ACC112 (cell line): ENCODE results near the gene RAB11FIP2.
A peak's percentile ranks its signal among the peaks of the same experiment; 100 is the strongest.
"Not testable (repeated sequence)": the region's sequence is repeated elsewhere in the genome, so short reads cannot be mapped to it uniquely, and the experiment has no call there.

Experiments
- H2AFZ ChIP-seq: fragments of 200-600 bp; sonication (generic); one replicate; pipeline ENCODE4 v1.6.0; 2017; ENCODE audit warnings: antibody characterized with exemption, low read length; ENCODE audit not compliant: unreplicated experiment
- H3K27ac ChIP-seq: fragments of 200-600 bp; sonication (generic); 2 replicates; pipeline ENCODE4 v1.5.1; 2014; ENCODE audit warnings: low read depth, mild to moderate bottlenecking, antibody characterized with exemption, low read length, moderate library complexity
- H3K27me3 ChIP-seq: fragments of 200-600 bp; sonication (generic); 2 replicates; pipeline ENCODE4 v1.6.1; 2014; ENCODE audit warnings: mild to moderate bottlenecking, antibody characterized with exemption, low read length, moderate library complexity, mixed read lengths; ENCODE audit not compliant: insufficient read depth
- H3K36me3 ChIP-seq: fragments of 200-600 bp; sonication (generic); 2 replicates; pipeline ENCODE4 v1.6.1; 2016; ENCODE audit warnings: mild to moderate bottlenecking, antibody characterized with exemption, low read length, moderate library complexity, mixed read lengths; ENCODE audit not compliant: insufficient read depth
- H3K4me1 ChIP-seq: fragments of 200-600 bp; sonication (generic); one replicate; pipeline ENCODE4 v1.6.1; 2016; ENCODE audit warnings: low read length, mixed read lengths; ENCODE audit not compliant: insufficient read depth, unreplicated experiment, control insufficient read depth
- H3K4me3 ChIP-seq: fragments of 200-600 bp; sonication (generic); 2 replicates; pipeline ENCODE4 v1.5.1; 2014; ENCODE audit warnings: mild to moderate bottlenecking, low read depth, low read length
- H3K79me2 ChIP-seq: fragments of 200-600 bp; sonication (generic); one replicate; pipeline ENCODE4 v1.6.0; 2016; ENCODE audit warnings: low read length; ENCODE audit not compliant: control insufficient read depth, unreplicated experiment, insufficient read depth

RAB11FIP2 gene

DNA sequence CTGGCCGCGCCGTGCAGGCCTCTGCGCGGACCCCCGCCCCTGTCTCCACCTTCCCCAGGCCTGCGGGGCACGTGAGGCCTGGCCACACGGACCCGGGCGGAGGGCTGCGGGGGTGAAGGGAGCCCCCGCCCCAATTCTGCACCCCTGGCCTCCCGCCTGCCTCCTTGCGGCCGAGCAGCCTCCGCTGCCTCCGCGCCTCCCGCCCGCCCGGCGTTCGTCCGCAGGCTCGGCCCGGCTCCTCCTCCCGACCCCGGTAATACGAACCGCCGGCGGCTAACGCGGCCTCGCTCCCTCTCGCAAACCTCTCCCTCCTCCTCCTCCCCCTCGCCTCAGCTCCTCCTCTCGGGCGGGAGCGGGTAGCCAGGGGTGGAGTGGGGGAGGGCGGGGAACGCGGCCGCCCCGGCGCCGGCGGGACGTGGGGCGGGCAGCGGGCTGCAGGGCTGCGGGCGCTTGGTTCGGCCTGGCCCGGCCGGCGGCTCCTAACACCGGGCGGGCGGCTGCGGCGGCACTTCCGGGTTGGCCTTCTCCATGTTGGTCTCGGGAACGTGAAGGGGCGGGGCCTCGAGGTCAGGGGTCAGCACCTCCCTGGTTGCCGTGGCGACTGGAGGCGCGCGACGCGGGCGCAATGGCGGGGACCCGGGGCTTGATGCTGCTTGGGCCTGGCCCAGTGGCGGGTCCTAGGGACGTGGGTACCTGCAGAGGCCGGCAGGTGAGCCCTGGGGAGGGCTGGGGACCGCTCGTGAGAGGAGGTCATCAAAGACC lies at the start of gene RAB11FIP2:
Gene RAB11FIP2 (minus strand): TSS at position 547 of the 762 bp plus-strand sequence. CDS start 778 bp downstream, outside the sequence.
- Histone ChIP-seq H3K36me3 (no peaks in the 10 kb centered on the region), H3K27me3 (no peaks in the 10 kb centered on the region), H3K4me3 (peak within 1 kb of the TSS; percentile 92), H2AFZ (peak within 1 kb of the TSS; percentile 93), H3K27ac (peak within 1 kb of the TSS; percentile 77), H3K79me2 (peaks cover 37% of the 10 kb centered on the region), H3K4me1 (peaks cover 29% of the 10 kb centered on the region)

DNA sequence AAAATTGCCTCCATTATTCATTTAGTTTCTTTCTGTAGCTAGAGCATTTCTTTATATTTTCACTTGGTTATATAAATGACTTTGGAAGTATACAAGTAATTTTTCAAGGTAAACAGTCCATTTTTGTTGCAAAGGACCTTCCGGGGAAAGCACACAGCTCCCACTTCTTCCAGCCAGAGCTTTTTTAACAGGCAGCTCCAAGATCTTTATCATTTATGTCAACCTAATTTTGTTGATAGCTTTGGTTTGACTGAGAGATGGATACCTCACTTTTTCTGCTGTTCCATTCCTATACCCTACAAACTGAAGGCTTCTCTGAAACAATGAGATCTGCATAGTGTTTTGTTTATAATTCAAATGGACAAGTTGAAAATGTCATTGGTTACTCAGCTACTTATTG lies 49.3 kb upstream of the RAB11FIP2 start:
- Histone ChIP-seq H3K27ac (no peak overlapping the region), H3K4me3 (no peak overlapping the region), H3K27me3 (no peaks in the 10 kb centered on the region), H3K4me1 (no peaks in the 10 kb centered on the region), H2AFZ (no peak overlapping the region), H3K79me2 (no peaks in the 10 kb centered on the region), H3K36me3 (no peaks in the 10 kb centered on the region)

GRCh38 chr10:118092209-118092608 lies 45.5 kb upstream of the RAB11FIP2 start:
- Histone ChIP-seq H2AFZ (no peak overlapping the region), H3K4me1 (no peaks in the 10 kb centered on the region), H3K36me3 (no peaks in the 10 kb centered on the region), H3K27ac (no peak overlapping the region), H3K4me3 (no peak overlapping the region), H3K27me3 (no peaks in the 10 kb centered on the region), H3K79me2 (no peaks in the 10 kb centered on the region)

GRCh38 chr10:118080817-118081216 lies 34.1 kb upstream of the RAB11FIP2 start:
- Histone ChIP-seq H3K27ac (no peak overlapping the region), H3K79me2 (no peaks in the 10 kb centered on the region), H3K4me3 (no peak overlapping the region), H2AFZ (no peak overlapping the region), H3K4me1 (no peaks in the 10 kb centered on the region), H3K27me3 (no peaks in the 10 kb centered on the region), H3K36me3 (no peaks in the 10 kb centered on the region)

- no peak overlapping the region for H3K4me3 ChIP-seq
- H2AFZ ChIP-seq = no peak overlapping the region
- H3K4me1 ChIP-seq = no peaks in the 10 kb centered on the region
- H3K27me3 ChIP-seq = no peaks in the 10 kb centered on the region
- H3K27ac ChIP-seq = no peak overlapping the region
- H3K36me3 ChIP-seq = no peaks in the 10 kb centered on the region
- no peaks in the 10 kb centered on the region for H3K79me2 ChIP-seq
These were observed 30.0 kb upstream of the RAB11FIP2 start for GRCh38 chr10:118076705-118077104.

- Histone ChIP-seq H3K4me3 (no peak overlapping the region), H2AFZ (no peak overlapping the region), H3K27me3 (no peaks in the 10 kb centered on the region), H3K27ac (no peak overlapping the region), H3K4me1 (no peaks in the 10 kb centered on the region), H3K79me2 (no peaks in the 10 kb centered on the region), H3K36me3 (no peaks in the 10 kb centered on the region)
These were observed 26.1 kb upstream of the RAB11FIP2 start for GRCh38 chr10:118072840-118073239.

DNA sequence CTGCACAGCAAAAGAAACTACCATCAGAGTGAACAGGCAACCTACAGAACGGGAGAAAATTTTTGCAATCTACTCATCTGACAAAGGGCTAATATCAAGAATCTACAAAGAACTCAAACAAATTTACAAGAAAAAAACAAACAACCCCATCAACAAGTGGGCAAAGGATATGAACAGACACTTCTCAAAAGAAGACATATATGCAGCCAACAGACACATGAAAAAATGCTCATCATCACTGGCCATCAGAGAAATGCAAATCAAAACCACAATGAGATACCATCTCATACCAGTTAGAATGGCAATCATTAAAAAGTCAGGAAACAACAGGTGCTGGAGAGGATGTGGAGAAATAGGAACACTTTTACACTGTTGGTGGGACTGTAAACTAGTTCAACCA lies 20.6 kb upstream of the RAB11FIP2 start:
- not testable (repeated sequence) for H3K79me2 ChIP-seq, H3K27ac ChIP-seq, H2AFZ ChIP-seq, H3K36me3 ChIP-seq, H3K27me3 ChIP-seq, H3K4me1 ChIP-seq, H3K4me3 ChIP-seq

DNA sequence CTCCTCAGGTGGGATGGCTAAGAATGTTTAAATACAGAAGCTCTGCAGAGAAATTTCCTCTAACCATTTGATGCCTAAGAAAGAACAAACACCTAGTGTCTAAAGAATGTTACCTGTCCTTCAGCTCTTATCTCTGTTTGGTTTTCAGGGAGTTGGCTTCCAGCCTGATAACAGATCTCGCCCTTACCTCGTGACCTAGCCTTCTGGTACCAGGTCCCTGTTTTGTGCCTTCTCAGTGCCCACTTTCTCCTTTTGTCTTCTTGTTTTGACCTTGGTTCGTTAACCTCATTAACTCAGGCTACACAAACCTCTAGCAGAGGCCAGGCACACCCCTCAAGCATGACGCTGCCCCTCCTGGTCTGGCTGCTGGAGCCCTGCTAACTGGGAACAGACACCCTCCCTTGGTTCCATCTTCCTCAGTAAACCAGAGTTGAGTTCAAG lies 16.1 kb upstream of the RAB11FIP2 start:
- Histone ChIP-seq H2AFZ (no peak overlapping the region), H3K4me1 (no peaks in the 10 kb centered on the region), H3K79me2 (no peaks in the 10 kb centered on the region), H3K27ac (no peak overlapping the region), H3K36me3 (no peaks in the 10 kb centered on the region), H3K27me3 (no peaks in the 10 kb centered on the region), H3K4me3 (no peak overlapping the region)

DNA sequence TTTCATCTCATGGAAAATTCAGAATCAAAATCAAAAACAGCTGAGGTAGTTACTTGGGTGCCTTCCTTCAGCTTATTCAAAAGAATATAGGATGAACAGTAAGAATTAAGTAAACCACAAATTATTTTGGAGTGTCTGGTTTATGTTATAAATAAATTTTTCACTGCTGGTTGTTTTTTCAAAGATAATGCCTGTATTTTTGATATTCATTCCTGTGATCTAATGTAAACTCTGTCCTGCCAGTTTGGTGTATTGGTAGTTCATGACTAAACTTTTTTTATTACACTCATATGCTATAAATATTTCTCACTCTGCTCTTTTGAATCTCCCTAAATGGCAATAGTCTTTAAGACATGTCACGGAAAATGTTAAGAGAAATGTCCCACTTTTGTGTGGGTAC lies 11.6 kb upstream of the RAB11FIP2 start:
- H3K4me1 ChIP-seq = no peaks in the 10 kb centered on the region

DNA sequence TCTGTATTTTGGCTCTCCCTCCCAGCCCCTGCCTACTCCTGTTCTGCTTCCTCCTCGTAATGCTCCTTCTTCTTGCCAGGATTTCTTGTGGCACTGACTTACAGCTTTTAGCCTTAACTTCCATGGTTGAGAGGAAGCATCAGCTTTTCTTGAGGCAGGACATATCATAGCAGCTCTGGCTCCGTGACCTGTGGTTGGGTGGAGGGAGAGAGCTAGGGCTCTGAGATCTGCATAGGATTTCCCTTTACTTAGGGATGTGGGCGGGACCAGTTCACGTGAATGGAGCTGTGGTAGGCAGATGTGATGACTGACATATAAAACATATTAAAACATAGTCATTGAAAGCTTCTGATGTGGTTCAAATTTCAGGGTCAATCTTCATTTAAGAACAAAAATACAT lies 10.6 kb upstream of the RAB11FIP2 start:
- Histone ChIP-seq H3K4me3 (no peak overlapping the region), H3K36me3 (no peaks in the 10 kb centered on the region), H3K79me2 (no peaks in the 10 kb centered on the region), H3K4me1 (no peaks in the 10 kb centered on the region), H3K27ac (no peak overlapping the region), H2AFZ (no peak overlapping the region), H3K27me3 (no peaks in the 10 kb centered on the region)

More for the DNA sequence above, 11.6 kb upstream of the RAB11FIP2 start:
- H3K79me2 ChIP-seq = no peaks in the 10 kb centered on the region
- H3K4me3 ChIP-seq = no peak overlapping the region
- H2AFZ ChIP-seq = no peak overlapping the region
- no peaks in the 10 kb centered on the region for H3K27me3 ChIP-seq
- no peaks in the 10 kb centered on the region for H3K36me3 ChIP-seq
- H3K27ac ChIP-seq = no peak overlapping the region

DNA sequence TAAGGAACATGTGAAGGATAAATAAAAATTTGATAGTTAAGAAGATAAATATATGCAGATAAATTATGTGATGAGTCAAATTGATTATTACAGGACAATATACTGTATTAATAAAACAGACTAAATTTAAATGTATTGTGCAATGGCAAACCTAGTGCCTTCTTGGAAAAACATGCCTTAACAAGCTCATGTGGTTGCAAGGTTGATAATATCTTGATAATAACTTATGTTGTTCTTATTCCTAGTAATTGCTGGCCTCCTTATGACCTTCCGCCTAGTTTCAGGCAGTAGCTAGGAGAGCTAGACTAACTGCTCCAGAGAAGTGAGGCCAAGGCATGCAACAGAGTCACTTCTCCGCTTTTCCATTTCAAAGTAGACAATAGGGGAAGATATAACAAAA lies 7.6 kb upstream of the RAB11FIP2 start:
- H3K4me1 ChIP-seq = no peaks in the 10 kb centered on the region
- H3K27me3 ChIP-seq = no peaks in the 10 kb centered on the region
- H3K27ac ChIP-seq = no peak overlapping the region
- H3K36me3 ChIP-seq = no peaks in the 10 kb centered on the region
- H2AFZ ChIP-seq = no peak overlapping the region
- H3K79me2 ChIP-seq = no peaks in the 10 kb centered on the region
- no peak overlapping the region for H3K4me3 ChIP-seq
